Stimulated activated CD8-positive, alpha-beta memory T cell treated with anti-CD3 and anti-CD28 coated beads, Interleukin-15, amount 100 ng/mL, for 48 hours (primary cell): ENCODE data around the gene IKZF2.
A peak's percentile ranks its signal among the peaks of the same experiment; 100 is the strongest.

Source experiments
- DNase-seq, 2 donors: peaks; one replicate each; pipeline ENCODE4 v3.0.0-alpha.2; 2020; ENCODE audit warnings: low read depth in 2 of 2

IKZF2 gene

GRCh38 chr2:213151437-213152064 lies at the start of gene IKZF2:
IKZF2 (minus strand) TSS chr2:213151612; CDS start chr2:213148629, 2,983 bp downstream.
- peak; percentile 58 to 60 for DNase-seq

- no peak for DNase-seq
Observed at GRCh38 chr2:213199871-213200270, 48.5 kb upstream of the IKZF2 start.

GRCh38 chr2:213189001-213189899 lies 37.8 kb upstream of the IKZF2 start:
- no peak for DNase-seq

- DNase-seq, result no peak
Observed at GRCh38 chr2:213188533-213188867, 37.1 kb upstream of the IKZF2 start.

- DNase-seq, result no peak
Observed at GRCh38 chr2:213187833-213188532, 36.6 kb upstream of the IKZF2 start.

- no peak for DNase-seq
Observed at GRCh38 chr2:213187386-213187785, 36.0 kb upstream of the IKZF2 start.

GRCh38 chr2:213185147-213185822 lies 33.9 kb upstream of the IKZF2 start:
- no peak for DNase-seq

- no peak for DNase-seq
Observed at GRCh38 chr2:213181712-213182111, 30.3 kb upstream of the IKZF2 start.

GRCh38 chr2:213177679-213178078 lies 26.3 kb upstream of the IKZF2 start:
- DNase-seq, result no peak

- no peak for DNase-seq
Observed at GRCh38 chr2:213175673-213176247, 24.3 kb upstream of the IKZF2 start.

GRCh38 chr2:213172641-213173040 lies 21.2 kb upstream of the IKZF2 start:
- DNase-seq, result no peak

- no peak for DNase-seq
Observed at GRCh38 chr2:213171147-213171546, 19.7 kb upstream of the IKZF2 start.

GRCh38 chr2:213167271-213167930 lies 16.0 kb upstream of the IKZF2 start:
- DNase-seq, result no peak

GRCh38 chr2:213166109-213166508 lies 14.7 kb upstream of the IKZF2 start:
- no peak for DNase-seq

GRCh38 chr2:213164263-213164662 lies 12.9 kb upstream of the IKZF2 start:
- no peak for DNase-seq

- DNase-seq, result no peak
Observed at GRCh38 chr2:213162516-213163118, 11.2 kb upstream of the IKZF2 start.

- DNase-seq, result no peak
Observed at GRCh38 chr2:213161759-213162515, 10.5 kb upstream of the IKZF2 start.

GRCh38 chr2:213159768-213160167 lies 8.4 kb upstream of the IKZF2 start:
- no peak for DNase-seq

- no peak for DNase-seq
Observed at GRCh38 chr2:213157242-213157641, 5.8 kb upstream of the IKZF2 start.

- DNase-seq, result no peak
Observed at GRCh38 chr2:213156717-213157116, 5.3 kb upstream of the IKZF2 start.
